Brain pericyte (primary cell): Measurements from ENCODE around the gene C5orf63.
A peak's percentile ranks its signal among the peaks of the same experiment; 100 is the strongest.
"Not testable (repeated sequence)": the region's sequence is repeated elsewhere in the genome, so short reads cannot be mapped to it uniquely, and the experiment has no call there.

Experiments
- DNase-seq: peaks from one replicate; pipeline ENCODE4 v3.0.0-alpha.2; 2012; ENCODE audit warnings: low read depth, low spot score

Gene C5orf63

GRCh38 chr5:127031147-127031862, 42.0 kb downstream of the C5orf63 start:
- DNase-seq = no peak

- DNase-seq = peak; percentile 85
Observed at GRCh38 chr5:127030259-127031146, 42.8 kb downstream of the C5orf63 start, which contains the start of gene MARCHF3. TSS of gene MARCHF3 (minus strand) at chr5:127030558. CDS start at chr5:126918171, 112,387 bp downstream.

- peak; percentile 21 for DNase-seq
Observed at GRCh38 chr5:127029581-127030258, 43.6 kb downstream of the C5orf63 start.

DNA sequence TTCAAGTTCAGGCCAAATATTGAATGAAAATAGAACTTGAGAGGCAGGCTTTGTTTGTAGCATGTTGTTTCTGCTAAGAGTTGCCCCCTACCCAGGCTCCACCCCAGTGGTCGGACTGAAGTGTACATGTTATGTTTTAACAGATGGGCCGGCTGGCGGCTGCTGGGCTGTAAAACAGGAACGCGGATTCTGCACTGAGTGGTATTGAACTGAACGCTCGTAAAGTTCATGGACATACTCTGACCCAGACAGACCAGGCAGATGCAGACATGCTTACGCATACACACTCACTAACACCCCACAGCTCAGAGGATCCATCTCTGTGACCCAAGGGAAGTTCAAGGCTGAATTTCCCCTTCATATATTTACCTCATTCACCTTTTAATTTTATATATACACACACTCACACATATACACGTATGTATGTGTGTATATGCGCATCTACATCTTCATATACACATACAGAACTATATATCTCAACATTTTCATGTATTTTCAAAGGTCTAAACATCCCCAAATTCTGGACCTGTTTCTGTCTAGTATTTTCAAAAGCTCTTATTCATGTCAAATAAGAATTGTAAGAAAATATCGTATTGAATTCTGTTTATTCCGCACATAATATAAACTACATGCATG, 44.4 kb downstream of the C5orf63 start:
- DNase-seq = peak; percentile 62

DNA sequence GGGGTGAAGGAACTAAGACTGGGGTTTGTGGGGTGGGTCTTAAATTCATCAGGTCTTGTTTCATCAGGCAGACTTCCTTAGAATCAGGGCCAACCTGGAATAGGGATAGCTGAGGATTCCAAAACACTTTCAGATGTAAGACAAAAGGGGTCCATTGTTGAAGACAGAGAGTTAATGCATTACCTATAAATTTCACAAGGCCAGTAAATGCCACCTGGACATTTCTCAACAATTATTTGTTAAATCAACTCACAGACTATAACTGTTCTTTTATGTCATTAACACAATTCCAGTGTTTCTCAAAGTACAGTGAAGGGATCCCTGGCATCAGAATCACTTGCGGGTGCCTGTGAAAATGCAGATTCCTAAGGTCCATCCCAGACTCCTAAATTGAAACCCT, 45.8 kb downstream of the C5orf63 start:
- no peak for DNase-seq

- no peak for DNase-seq
Observed at GRCh38 chr5:127026166-127026565, 47.1 kb downstream of the C5orf63 start.

DNA sequence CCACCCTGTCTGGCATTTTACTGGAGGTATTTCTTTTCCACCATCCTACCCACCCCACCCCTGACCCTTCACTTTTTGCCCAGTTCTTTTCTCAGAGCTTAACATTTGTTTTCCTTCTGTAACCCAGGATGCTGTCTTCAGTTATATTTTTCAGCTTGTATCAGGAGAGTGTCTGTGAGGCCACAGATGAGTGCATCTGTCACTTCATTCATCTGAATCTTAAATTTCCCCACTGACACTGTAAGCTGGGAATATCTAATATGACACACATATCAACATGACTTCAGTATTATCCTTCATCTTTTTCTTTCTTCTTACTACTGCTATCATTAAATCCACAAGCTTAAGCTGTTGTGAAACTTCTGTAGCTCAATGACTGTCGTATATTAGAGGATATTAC, 47.8 kb downstream of the C5orf63 start:
- no peak for DNase-seq

DNA sequence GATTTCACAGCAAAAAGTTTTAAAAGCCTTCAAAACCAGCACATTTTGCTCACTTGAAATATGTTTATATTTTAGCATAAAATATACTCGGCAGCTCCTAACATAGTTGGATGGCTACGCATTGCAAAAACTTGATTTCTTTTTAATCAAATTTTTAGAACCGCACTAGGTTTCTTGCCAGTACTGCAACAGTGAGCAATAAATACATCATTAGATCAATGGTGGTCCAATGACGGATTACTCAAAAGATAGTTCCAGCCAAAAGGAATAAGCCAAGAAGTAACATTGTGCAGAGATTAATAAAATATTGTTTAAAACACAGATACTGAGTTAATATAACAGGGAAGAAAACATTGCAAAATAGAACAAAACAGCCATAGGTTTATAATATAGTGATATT, 48.5 kb downstream of the C5orf63 start:
- no peak for DNase-seq

- not testable (repeated sequence) for DNase-seq
Observed at GRCh38 chr5:127023552-127024191, 49.6 kb downstream of the C5orf63 start.

- DNase-seq = no peak
Observed at GRCh38 chr5:127022846-127023245, 50.5 kb downstream of the C5orf63 start.

- no peak for DNase-seq
Observed at GRCh38 chr5:127019928-127020327, 53.4 kb downstream of the C5orf63 start.

DNA sequence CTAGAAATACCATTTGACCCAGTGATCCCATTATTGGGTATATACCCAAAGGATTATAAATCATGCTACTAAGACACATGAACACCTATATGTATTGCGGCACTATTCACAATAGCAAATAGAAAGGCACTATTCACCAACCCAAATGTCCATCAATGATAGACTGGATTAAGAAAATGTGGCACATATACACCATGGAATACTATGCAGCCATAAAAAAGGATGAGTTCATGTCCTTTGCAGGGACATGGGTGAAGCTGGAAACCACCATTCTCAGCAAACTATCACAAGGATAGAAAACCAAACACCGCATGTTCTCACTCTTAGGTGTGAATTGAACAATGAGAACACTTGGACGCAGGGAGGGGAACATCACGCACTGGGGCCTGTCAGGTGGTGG, 56.6 kb downstream of the C5orf63 start:
- DNase-seq = not testable (repeated sequence)

- no peak for DNase-seq
Observed at GRCh38 chr5:127015716-127016115, 57.6 kb downstream of the C5orf63 start.

DNA sequence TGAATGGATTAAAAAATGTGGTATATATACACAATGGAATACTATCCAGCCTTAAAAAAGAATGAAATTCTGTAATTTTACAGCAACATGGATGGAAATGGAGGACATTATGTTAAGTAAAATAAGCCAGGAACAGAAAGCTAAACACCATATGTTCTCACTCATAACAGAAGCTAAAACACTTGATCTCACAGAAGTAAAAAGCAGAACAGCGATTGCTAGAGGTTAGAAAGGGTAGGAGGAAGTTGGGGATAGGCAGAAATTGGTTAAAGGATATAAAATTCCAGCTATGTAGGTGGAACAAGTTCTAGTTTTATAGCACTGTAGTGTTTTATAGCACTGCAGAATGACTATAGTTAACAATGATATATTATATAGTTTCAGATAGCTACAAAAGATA, 58.7 kb downstream of the C5orf63 start:
- no peak for DNase-seq

- no peak for DNase-seq
Observed at GRCh38 chr5:127013407-127013806, 59.9 kb downstream of the C5orf63 start.

GRCh38 chr5:127012916-127013315, 60.4 kb downstream of the C5orf63 start:
- no peak for DNase-seq

- no peak for DNase-seq
Observed at GRCh38 chr5:127011961-127012644, 61.2 kb downstream of the C5orf63 start.

- DNase-seq = no peak
Observed at GRCh38 chr5:127011153-127011552, 62.1 kb downstream of the C5orf63 start.

DNA sequence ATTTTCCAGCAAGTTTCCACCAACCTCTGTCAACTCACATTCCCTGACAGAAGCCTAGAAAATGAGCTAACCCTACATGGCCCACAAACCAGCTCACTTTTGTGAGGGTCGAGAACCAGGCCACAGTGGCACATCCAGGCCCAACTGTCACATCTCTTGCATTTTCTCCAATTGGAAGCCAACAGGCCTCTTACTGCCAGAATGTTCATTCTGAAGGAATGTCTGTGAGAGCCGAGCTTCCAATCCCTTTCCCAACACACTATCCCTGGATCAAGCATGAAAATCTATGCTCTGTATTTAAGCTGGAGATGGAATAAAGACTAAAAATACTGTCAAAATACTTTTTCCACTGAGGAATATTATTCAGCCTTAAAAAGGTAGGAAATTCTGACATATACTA, 62.9 kb downstream of the C5orf63 start:
- no peak for DNase-seq

GRCh38 chr5:127009784-127010183, 63.5 kb downstream of the C5orf63 start:
- no peak for DNase-seq
